Measurements from ENCODE around the gene FBXL19. TPM values are rescaled to one million over a fixed set of nuclear protein-coding genes. Genes with fewer than 3 reads are reported as not detected.
A peak's percentile ranks its signal among the peaks of the same experiment; 100 is the strongest.

FBXL19 gene
- total RNA-seq, 6 experiments from 2014 or later: 21.9 to 25.8 (median 23.4) TPM

GRCh38 chr16:30974348-30974747, 51.0 kb downstream of the FBXL19 start:
- Mint-ChIP-seq H3K4me3 (no peak overlapping the region), H3K27ac (no peak overlapping the region), H3K27me3 (ENCODE audit: insufficient read depth) (peaks cover 8% of the 10 kb centered on the region; the same call in 1 of the 2 replicates), H3K36me3 (ENCODE audit: low read depth) (peaks cover 54% of the 10 kb centered on the region), H3K4me1 (ENCODE audit: low read depth) (no peaks in the 10 kb centered on the region), H3K9me3 (no peaks in the 10 kb centered on the region)
- no peak for DNase-seq
- TF ChIP-seq CTCF (IDR thresholded peaks at IDR 0.05): no peak

DNA sequence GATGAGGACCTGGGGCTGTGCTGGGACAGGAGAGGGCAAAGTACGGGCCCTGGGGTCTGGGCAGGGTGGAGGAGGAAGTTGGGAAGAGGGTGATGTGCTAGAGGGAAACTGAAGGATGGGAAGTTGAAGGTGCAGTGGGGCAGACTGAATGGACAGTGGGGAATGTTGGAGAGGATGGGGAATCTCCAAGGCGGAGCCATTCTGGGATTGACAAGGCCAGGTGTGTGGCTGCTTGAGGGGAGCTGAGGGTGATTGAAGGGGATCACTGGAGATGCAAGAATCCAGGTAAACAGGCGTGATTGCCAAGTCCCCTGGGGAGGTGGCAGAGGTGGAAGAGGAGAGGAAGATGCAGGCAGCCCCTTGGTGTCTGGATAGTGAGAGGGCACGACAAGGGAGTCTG, 53.1 kb downstream of the FBXL19 start:
- peaks cover 8% of the 10 kb centered on the region; the same call in 1 of the 2 replicates for H3K27me3 Mint-ChIP-seq (ENCODE audit: insufficient read depth)
- H3K36me3 Mint-ChIP-seq (ENCODE audit: low read depth): peaks cover 40% of the 10 kb centered on the region
- H3K4me3 Mint-ChIP-seq: no peak overlapping the region
- no peak for TF ChIP-seq CTCF (IDR thresholded peaks at IDR 0.05)
- DNase-seq: no peak
- H3K4me1 Mint-ChIP-seq (ENCODE audit: low read depth): no peaks in the 10 kb centered on the region
- no peaks in the 10 kb centered on the region for H3K9me3 Mint-ChIP-seq
- peak overlapping the region; percentile 64 for H3K27ac Mint-ChIP-seq

DNA sequence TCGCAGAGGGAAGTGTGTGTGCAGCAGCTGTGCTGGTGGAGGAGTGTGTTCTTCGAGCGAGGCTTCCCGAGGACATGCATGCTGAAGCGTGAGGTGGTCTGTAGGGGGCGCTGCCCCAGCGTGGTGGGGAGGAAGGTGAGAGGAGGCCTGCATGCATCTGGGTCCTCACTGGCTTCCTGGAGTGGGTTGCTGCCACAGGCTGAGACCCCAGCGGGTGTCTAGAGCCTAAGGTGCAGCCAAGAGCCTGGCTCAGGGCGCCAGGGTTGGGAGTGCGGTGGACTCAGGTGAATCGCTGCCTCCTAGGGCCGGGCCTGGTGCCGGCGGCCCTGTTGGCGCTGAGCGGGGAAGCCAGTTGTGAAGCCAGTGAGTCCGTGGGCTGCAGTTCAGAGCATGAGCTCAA, 54.1 kb downstream of the FBXL19 start:
- DNase-seq: no peak
- Mint-ChIP-seq H3K4me1 (ENCODE audit: low read depth) (peaks cover under 1% of the 10 kb centered on the region; the same call in 1 of the 2 replicates), H3K4me3 (no peak overlapping the region), H3K9me3 (no peaks in the 10 kb centered on the region), H3K36me3 (ENCODE audit: low read depth) (peaks cover 34% of the 10 kb centered on the region), H3K27me3 (ENCODE audit: insufficient read depth) (peaks cover 11% of the 10 kb centered on the region), H3K27ac (no peak overlapping the region)
- TF ChIP-seq CTCF (IDR thresholded peaks at IDR 0.05): peak; percentile 77

DNA sequence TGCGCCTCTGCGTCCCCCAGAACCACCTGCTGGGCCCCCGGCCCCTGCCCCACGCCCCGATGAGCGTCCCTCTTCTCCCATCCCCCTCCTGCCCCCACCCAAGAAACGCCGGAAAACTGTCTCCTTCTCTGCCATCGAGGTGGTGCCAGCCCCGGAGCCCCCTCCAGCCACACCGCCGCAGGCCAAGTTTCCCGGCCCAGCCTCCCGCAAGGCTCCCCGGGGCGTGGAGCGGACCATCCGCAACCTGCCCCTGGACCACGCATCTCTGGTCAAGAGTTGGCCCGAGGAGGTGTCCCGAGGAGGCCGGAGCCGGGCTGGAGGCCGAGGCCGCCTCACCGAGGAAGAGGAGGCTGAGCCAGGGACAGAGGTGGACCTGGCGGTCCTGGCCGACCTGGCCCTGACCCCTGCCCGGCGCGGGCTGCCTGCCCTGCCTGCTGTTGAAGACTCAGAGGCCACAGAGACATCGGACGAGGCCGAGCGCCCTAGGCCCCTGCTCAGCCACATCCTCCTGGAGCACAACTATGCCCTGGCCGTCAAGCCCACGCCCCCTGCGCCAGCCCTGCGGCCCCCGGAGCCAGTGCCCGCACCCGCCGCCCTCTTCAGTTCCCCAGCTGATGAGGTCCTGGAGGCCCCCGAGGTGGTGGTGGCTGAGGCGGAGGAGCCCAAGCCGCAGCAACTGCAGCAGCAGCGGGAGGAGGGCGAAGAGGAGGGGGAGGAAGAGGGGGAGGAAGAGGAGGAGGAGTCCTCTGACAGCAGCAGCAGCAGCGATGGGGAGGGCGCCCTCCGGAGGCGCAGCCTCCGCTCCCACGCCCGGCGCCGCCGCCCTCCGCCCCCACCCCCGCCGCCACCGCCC, 56.0 kb downstream of the FBXL19 start:
- H3K27ac Mint-ChIP-seq: no peak overlapping the region
- peaks cover 17% of the 10 kb centered on the region for H3K36me3 Mint-ChIP-seq (ENCODE audit: low read depth)
- no peak for DNase-seq
- H3K27me3 Mint-ChIP-seq (ENCODE audit: insufficient read depth): peaks cover 20% of the 10 kb centered on the region
- no peak for TF ChIP-seq CTCF (IDR thresholded peaks at IDR 0.05)
- H3K9me3 Mint-ChIP-seq: no peaks in the 10 kb centered on the region
- no peak overlapping the region for H3K4me3 Mint-ChIP-seq
- H3K4me1 Mint-ChIP-seq (ENCODE audit: low read depth): peaks cover 6% of the 10 kb centered on the region; the same call in 1 of the 2 replicates

- no peak for TF ChIP-seq CTCF (IDR thresholded peaks at IDR 0.05)
- H3K4me1 Mint-ChIP-seq (ENCODE audit: low read depth): peaks cover 6% of the 10 kb centered on the region; the same call in 1 of the 2 replicates
- no peak overlapping the region for H3K27ac Mint-ChIP-seq
- H3K9me3 Mint-ChIP-seq: no peaks in the 10 kb centered on the region
- DNase-seq: no peak
- H3K36me3 Mint-ChIP-seq (ENCODE audit: low read depth): peaks cover 15% of the 10 kb centered on the region
- H3K27me3 Mint-ChIP-seq (ENCODE audit: insufficient read depth): peaks cover 22% of the 10 kb centered on the region
- no peak overlapping the region for H3K4me3 Mint-ChIP-seq
These were observed 56.6 kb downstream of the FBXL19 start for GRCh38 chr16:30980023-30980371.

All from HFFc6 (cell line).